HL-60 (cell line): ENCODE measurements around the gene SHROOM3.

Source experiments
- CTCF ChIP-seq: IDR thresholded peaks from one replicate; pipeline ENCODE4 v1.5.1; 2011; ENCODE audit warnings: low read length, control low read depth, inconsistent platforms; ENCODE audit not compliant: insufficient read depth
- GABPA ChIP-seq: IDR thresholded peaks from 2 replicates; pipeline ENCODE4 v1.6.1; 2012; ENCODE audit warnings: low read depth
- POLR2AphosphoS5 ChIP-seq: IDR thresholded peaks from 2 replicates; pipeline ENCODE4 v1.6.1; 2012; ENCODE audit warnings: low read depth
- REST ChIP-seq: IDR thresholded peaks from 2 replicates; pipeline ENCODE4 v1.6.1; 2012; ENCODE audit warnings: low read depth; ENCODE audit not compliant: insufficient replicate concordance
- SPI1 ChIP-seq: IDR thresholded peaks from 2 replicates; pipeline ENCODE4 v1.6.1; 2012; ENCODE audit warnings: low read depth, mild to moderate bottlenecking, borderline replicate concordance

- TF ChIP-seq CTCF: no peak
- TF ChIP-seq POLR2AphosphoS5: no peak
- TF ChIP-seq REST: no peak
- no peak for TF ChIP-seq GABPA
- TF ChIP-seq SPI1: no peak
Observed at GRCh38 chr4:76597423-76597979, 162.5 kb downstream of the SHROOM3 start.
